ENCODE measurements around the gene ZNF180.

The ZNF180 gene

GRCh38 chr19:44529536-44529935, 29.2 kb upstream of the ZNF180 start, which contains the start of gene CEACAM20:
Gene CEACAM20 (minus strand): TSS chr19:44529675. CDS start chr19:44529509, 166 bp downstream.
- CTCF ChIA-PET = interaction anchor here (0.5 to 1.3 kb wide), 3 partner anchors 41 to 184 kb away, joined by 3 read pairs; no protein-coding TSS in a partner anchor

DNA sequence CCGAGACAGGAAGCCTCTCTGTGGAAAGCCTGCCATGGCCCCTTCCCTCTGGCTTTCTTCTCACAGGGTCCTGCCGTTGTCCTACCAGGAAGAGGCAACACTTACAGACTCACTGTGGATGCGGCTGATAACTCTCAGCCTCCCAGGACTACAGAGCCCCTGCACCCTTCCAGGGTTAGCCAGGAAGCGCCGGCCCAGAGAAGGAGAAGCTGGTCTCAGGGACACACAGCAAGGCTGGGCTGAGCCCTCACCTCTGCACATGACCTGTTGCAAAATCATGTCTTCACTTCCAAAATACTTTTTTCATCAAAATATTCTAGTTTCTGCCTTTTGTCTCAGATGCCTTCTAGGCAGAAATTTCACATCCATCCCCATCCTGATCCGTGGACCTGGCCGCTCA, 27.2 kb upstream of the ZNF180 start:
- CTCF ChIA-PET = no interaction called here

More at GRCh38 chr19:44529536-44529935, 29.2 kb upstream of the ZNF180 start, which contains the start of gene CEACAM20:
- no peaks in the 10 kb centered on the region for H3K9me3 ChIP-seq (ENCODE audit: control insufficient read depth, insufficient read depth, low read depth, low read length)
- no peak within 1 kb of the TSS for H3K27ac ChIP-seq (ENCODE audit: extremely low read depth, low read depth, low read length)
- POLR2A ChIA-PET = no interaction called here
- H3K4me3 ChIP-seq (ENCODE audit: low read depth, low read length) = no peak within 1 kb of the TSS
- no peaks in the 10 kb centered on the region for H3K4me1 ChIP-seq (ENCODE audit: control insufficient read depth, insufficient read depth, low read length)
- TF ChIP-seq ZNF155 (tag by site-specific recombination; IDR thresholded peaks at IDR 0.05) (no peak), SALL2 (tag by site-specific recombination; IDR thresholded peaks at IDR 0.05; ENCODE audit: borderline replicate concordance) (no peak), ZNF747 (tag by site-specific recombination; IDR thresholded peaks at IDR 0.05) (no peak), TRIM28 (IDR thresholded peaks at IDR 0.05; ENCODE audit: borderline replicate concordance, low read length) (no peak), ZEB2 (tag by site-specific recombination; IDR thresholded peaks at IDR 0.05) (no peak)
- H3K36me3 ChIP-seq (ENCODE audit: control insufficient read depth in 2 of 2, insufficient read depth in 1 of 2, low read length in 2 of 2) = no peaks in the 10 kb centered on the region

GRCh38 chr19:44525721-44526430, 25.6 kb upstream of the ZNF180 start:
- Histone ChIP-seq H3K27ac (ENCODE audit: extremely low read depth, low read depth, low read length) (no peak overlapping the region), H3K4me3 (ENCODE audit: low read depth, low read length) (no peak overlapping the region), H3K36me3 (ENCODE audit: control insufficient read depth in 2 of 2, insufficient read depth in 1 of 2, low read length in 2 of 2) (no peaks in the 10 kb centered on the region), H3K9me3 (ENCODE audit: control insufficient read depth, insufficient read depth, low read depth, low read length) (no peaks in the 10 kb centered on the region), H3K4me1 (ENCODE audit: control insufficient read depth, insufficient read depth, low read length) (no peaks in the 10 kb centered on the region)
- TF ChIP-seq, protein P1, sequence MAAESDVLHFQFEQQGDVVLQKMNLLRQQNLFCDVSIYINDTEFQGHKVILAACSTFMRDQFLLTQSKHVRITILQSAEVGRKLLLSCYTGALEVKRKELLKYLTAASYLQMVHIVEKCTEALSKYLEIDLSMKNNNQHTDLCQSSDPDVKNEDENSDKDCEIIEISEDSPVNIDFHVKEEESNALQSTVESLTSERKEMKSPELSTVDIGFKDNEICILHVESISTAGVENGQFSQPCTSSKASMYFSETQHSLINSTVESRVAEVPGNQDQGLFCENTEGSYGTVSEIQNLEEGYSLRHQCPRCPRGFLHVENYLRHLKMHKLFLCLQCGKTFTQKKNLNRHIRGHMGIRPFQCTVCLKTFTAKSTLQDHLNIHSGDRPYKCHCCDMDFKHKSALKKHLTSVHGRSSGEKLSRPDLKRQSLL (tag by site-specific recombination; IDR thresholded peaks at IDR 0.05) = no peak
- TF ChIP-seq ZNF239 (tag by site-specific recombination; IDR thresholded peaks at IDR 0.05) (no peak), ZBTB1 (tag by site-specific recombination; IDR thresholded peaks at IDR 0.05) (no peak), ZNF148 (tag by site-specific recombination; IDR thresholded peaks at IDR 0.05; ENCODE audit: borderline replicate concordance) (no peak), ZIC2 (tag by site-specific recombination; IDR thresholded peaks at IDR 0.05) (no peak), ZNF169 (tag by site-specific recombination; IDR thresholded peaks at IDR 0.05) (no peak), ZNF175 (tag by site-specific recombination; IDR thresholded peaks at IDR 0.05) (no peak), ZNF280D (tag by site-specific recombination; IDR thresholded peaks at IDR 0.05) (no peak), ZNF146 (tag by site-specific recombination; IDR thresholded peaks at IDR 0.05) (no peak), OSR2 (tag by site-specific recombination; IDR thresholded peaks at IDR 0.05) (no peak)
- ChIA-PET POLR2A (interaction anchor here (1.5 kb wide), 1 partner anchor 26 kb away, joined by 3 read pairs; no protein-coding TSS in a partner anchor), CTCF (interaction anchor here (0.6 to 1.4 kb wide), 5 partner anchors 10 to 28 kb away, joined by 3 to 6 read pairs (median 3); no protein-coding TSS in a partner anchor)

More for the DNA sequence above, 27.2 kb upstream of the ZNF180 start:
- Histone ChIP-seq H3K27ac (ENCODE audit: extremely low read depth, low read depth, low read length) (no peak overlapping the region), H3K36me3 (ENCODE audit: control insufficient read depth in 2 of 2, insufficient read depth in 1 of 2, low read length in 2 of 2) (no peaks in the 10 kb centered on the region), H3K9me3 (ENCODE audit: control insufficient read depth, insufficient read depth, low read depth, low read length) (no peaks in the 10 kb centered on the region), H3K4me1 (ENCODE audit: control insufficient read depth, insufficient read depth, low read length) (no peaks in the 10 kb centered on the region), H3K4me3 (ENCODE audit: low read depth, low read length) (no peak overlapping the region)
- POLR2A ChIA-PET = no interaction called here
- TF ChIP-seq ZBTB44 (tag by site-specific recombination; IDR thresholded peaks at IDR 0.05) (no peak), ZNF571 (tag by site-specific recombination; IDR thresholded peaks at IDR 0.05) (no peak), KLF16 (tag by site-specific recombination; IDR thresholded peaks at IDR 0.05) (no peak), ZNF792 (tag by site-specific recombination; IDR thresholded peaks at IDR 0.05) (no peak), SP7 (tag by site-specific recombination; IDR thresholded peaks at IDR 0.05) (no peak), WT1 (tag by site-specific recombination; IDR thresholded peaks at IDR 0.05) (no peak), FEZF1 (tag by site-specific recombination; IDR thresholded peaks at IDR 0.05) (no peak), HOXC10 (CRISPR knock-in tag; IDR thresholded peaks at IDR 0.05) (no peak), ZNF791 (tag by site-specific recombination; IDR thresholded peaks at IDR 0.05) (no peak), ZNF560 (tag by site-specific recombination; IDR thresholded peaks at IDR 0.05; ENCODE audit: borderline replicate concordance) (no peak)
